ENCODE results near the gene TRIML2. TPM values are rescaled to one million over a fixed set of nuclear protein-coding genes. Genes with fewer than 3 reads are reported as not detected.

The TRIML2 gene
- total RNA-seq, 5 donors from 2014 or later (not counting 1 experiment from before 2014, with no cell fraction given): not detected

DNA sequence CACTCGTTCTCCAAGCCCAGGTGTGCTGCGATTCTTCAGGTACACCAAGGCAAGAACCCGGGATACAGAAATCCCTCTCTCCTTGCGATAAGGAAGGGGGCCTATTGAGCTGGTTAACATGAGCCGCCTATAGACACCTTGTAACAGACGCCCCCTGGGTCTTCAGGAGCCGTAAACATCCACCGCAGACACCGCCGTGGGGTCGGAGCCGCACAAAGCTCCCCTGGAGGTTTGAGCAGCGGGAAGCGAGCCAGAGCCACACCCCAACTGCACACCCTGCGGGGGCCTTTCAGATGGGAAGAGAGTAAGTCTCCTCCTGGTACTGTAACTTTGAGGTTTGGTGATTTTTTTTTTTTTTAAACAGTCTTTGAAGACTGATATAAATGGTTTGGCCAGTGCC lies 67.2 kb downstream of the TRIML2 start:
- ChIA-PET POLR2A (no interaction called here), CTCF (no interaction called here)
- Histone ChIP-seq H3K36me3 (ENCODE audit: control insufficient read depth in 2 of 2, extremely low read depth in 1 of 2, insufficient read depth in 1 of 2, low read length in 1 of 2) (no peaks in the 10 kb centered on the region), H3K9me3 (no peaks in the 10 kb centered on the region), H3K27ac (ENCODE audit: low read length) (no peak overlapping the region), H3K27me3 (replicated peaks in 1 of 2; ENCODE audit: control insufficient read depth in 2 of 2, extremely low read depth in 1 of 2, insufficient read depth in 2 of 2, low read length in 1 of 2) (no peaks in the 10 kb centered on the region), H3K4me1 (ENCODE audit: control insufficient read depth in 1 of 2, extremely low read depth in 1 of 2, insufficient read depth in 2 of 2, low read length in 2 of 2) (no peaks in the 10 kb centered on the region), H3K4me3 (ENCODE audit: control insufficient read depth in 1 of 2, extremely low read depth in 1 of 2, low read length in 1 of 2) (no peak overlapping the region)
- Mint-ChIP-seq H3K4me1 (no peaks in the 10 kb centered on the region), H3K4me3 (no peak overlapping the region), H3K9me3 (peaks cover 5 to 8% (median 6%) of the 10 kb centered on the region in 3 donors), H3K27ac (no peak overlapping the region), H3K27me3 (no peaks in the 10 kb centered on the region), H3K36me3 (no peaks in the 10 kb centered on the region)
- ATAC-seq (replicated peaks in 1 of 4): no peak
- WGBS (ENCODE audit: insufficient coverage): 67% methylated on average over 5 of the region's 15 CpGs
- no peak for DNase-seq

GRCh38 chr4:188041721-188042120 lies 67.7 kb downstream of the TRIML2 start:
- Histone ChIP-seq H3K9me3 (no peaks in the 10 kb centered on the region), H3K27me3 (replicated peaks in 1 of 2; ENCODE audit: control insufficient read depth in 2 of 2, extremely low read depth in 1 of 2, insufficient read depth in 2 of 2, low read length in 1 of 2) (no peaks in the 10 kb centered on the region), H3K4me3 (ENCODE audit: control insufficient read depth in 1 of 2, extremely low read depth in 1 of 2, low read length in 1 of 2) (no peak overlapping the region), H3K36me3 (ENCODE audit: control insufficient read depth in 2 of 2, extremely low read depth in 1 of 2, insufficient read depth in 1 of 2, low read length in 1 of 2) (no peaks in the 10 kb centered on the region), H3K27ac (ENCODE audit: low read length) (no peak overlapping the region), H3K4me1 (ENCODE audit: control insufficient read depth in 1 of 2, extremely low read depth in 1 of 2, insufficient read depth in 2 of 2, low read length in 2 of 2) (no peaks in the 10 kb centered on the region)
- Mint-ChIP-seq H3K27me3 (no peaks in the 10 kb centered on the region), H3K9me3 (peaks cover 5 to 8% (median 5%) of the 10 kb centered on the region in 3 donors), H3K36me3 (no peaks in the 10 kb centered on the region), H3K27ac (no peak overlapping the region), H3K4me1 (no peaks in the 10 kb centered on the region), H3K4me3 (no peak overlapping the region)
- 90% methylated on average over 19 of the region's 21 CpGs for WGBS (ENCODE audit: insufficient coverage)
- DNase-seq (no peak), ATAC-seq (replicated peaks in 1 of 4) (no peak)
- ChIA-PET POLR2A (no interaction called here), CTCF (no interaction called here)

Other genes with a start within 250 kb of the TRIML2 start
- gene ZFP42, start 113.8 kb downstream of the TRIML2 start, total RNA-seq: not detected
- not detected for gene TRIML1, start 29.8 kb upstream of the TRIML2 start, total RNA-seq